ENCODE data around the gene ASB16. TPM values are rescaled to one million over a fixed set of nuclear protein-coding genes. Genes with fewer than 3 reads are reported as not detected.

The ASB16 gene
- total RNA-seq, 1 donor from 2014 or later = not detected

DNA sequence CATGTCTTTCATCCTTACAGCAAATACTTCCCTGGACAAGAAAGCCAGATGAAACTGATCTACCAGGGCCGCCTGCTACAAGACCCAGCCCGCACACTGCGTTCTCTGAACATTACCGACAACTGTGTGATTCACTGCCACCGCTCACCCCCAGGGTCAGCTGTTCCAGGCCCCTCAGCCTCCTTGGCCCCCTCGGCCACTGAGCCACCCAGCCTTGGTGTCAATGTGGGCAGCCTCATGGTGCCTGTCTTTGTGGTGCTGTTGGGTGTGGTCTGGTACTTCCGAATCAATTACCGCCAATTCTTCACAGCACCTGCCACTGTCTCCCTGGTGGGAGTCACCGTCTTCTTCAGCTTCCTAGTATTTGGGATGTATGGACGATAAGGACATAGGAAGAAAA lies 20.0 kb downstream of the ASB16 start:
- DNase-seq = no peak

DNA sequence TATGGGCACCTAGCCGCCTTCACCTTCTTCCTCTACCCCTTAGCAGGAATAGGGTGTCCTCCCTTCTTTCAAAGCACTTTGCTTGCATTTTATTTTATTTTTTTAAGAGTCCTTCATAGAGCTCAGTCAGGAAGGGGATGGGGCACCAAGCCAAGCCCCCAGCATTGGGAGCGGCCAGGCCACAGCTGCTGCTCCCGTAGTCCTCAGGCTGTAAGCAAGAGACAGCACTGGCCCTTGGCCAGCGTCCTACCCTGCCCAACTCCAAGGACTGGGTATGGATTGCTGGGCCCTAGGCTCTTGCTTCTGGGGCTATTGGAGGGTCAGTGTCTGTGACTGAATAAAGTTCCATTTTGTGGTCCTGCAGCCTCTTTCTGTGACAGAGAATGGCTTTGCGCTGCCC lies 20.9 kb downstream of the ASB16 start:
- no peak for DNase-seq

DNA sequence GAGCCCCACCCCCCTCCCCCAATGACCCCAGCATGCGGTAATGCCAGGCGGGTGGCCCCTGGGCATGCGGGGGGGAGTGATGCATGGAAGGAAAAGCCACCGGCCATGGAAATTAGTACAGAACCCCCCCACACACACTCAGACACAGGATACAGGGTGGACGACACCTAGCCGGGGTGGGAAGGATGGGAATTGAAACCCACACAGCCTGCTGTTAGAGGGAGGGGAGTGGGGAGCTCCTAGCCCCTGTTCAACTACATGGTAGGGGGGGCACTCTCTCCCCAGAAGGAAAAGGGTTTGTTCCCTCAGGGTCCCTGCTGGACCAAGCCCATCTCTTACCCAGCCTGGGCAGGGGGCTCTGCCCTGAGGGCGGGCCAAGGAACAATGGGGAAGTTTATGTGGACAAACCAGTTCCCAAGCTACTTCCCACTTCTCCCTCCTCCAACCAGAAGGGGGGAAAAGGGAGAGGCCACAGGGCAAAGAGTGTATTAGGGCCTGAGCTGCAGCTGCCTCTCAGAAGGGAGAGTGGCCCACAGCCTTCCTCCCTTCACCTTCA lies 21.5 kb downstream of the ASB16 start:
- DNase-seq = no peak

DNA sequence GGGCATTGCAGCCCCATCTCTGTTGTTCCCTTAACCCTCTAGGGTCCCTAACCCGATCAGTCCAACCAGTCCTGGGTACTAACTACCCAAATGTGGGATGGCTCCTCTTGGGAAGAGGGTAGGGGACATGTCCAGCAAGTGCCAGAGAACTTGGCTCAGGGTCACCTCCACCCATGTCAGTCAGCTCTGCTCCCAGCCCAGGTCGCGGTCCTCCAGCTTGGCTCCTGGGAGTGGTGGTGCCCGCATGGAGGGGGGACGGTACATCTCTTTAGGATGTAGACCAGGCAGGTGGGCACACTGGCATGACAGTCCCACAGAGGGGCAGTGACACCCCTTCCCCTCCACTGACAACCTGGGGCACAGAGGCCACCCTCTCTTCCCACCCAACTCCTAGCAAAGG lies 22.2 kb downstream of the ASB16 start:
- DNase-seq = no peak

DNA sequence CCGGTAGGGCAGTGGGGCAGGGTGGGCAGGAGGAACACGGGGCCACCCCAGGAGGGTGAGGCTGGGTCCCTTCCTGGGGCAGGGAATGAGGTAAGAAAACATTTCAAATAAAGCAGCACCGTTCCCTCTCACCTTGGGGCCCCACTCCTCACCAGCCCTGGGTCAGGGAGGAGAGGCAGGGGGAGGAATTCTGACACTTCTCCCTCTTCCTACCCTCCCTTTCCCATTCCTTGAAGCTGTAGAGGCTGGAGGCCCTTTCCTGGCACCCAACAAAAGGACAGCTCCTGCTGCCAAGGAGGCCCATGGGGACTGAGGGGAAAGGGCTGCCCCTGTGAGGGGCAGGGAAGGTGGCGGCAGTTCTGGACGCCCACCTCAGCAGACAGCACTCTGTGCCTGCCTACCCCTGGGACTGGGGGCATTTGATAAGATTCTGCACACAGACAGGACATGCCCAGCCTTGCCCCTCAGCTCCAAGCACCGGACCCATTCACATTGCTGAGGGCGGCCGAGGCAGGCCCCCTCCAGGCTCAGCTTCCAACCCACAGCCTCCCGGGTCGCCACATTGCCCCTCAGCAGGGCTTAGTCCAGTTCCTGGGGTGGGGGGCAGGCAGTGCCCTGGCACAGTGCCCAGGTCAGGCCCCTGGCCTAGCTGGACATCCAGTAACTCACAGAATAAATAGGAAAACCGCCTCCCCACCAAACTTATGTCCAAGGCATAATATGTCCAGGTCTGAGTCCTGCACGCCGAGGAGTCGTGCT lies 23.0 kb downstream of the ASB16 start:
- DNase-seq = no peak

DNA sequence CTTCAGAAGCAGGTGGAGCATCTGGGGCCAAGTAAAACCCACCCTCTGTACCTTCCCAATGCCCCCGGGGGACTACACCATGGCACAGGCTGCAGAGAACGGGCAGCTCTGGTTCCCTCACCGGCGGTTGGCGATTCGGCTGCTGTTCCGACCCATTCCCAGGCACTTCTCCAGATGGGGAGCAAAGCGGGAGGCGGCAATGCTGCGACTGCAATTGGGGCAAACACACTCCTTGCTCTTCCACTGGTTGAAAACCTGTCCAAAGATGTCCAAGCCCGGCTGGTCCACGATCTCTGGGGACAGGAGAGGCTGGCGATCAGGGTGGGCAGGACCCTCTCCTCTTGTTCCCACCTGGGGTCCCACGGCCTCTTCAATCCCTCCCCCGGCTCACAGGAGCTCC lies 26.6 kb downstream of the ASB16 start:
- no peak for DNase-seq

DNA sequence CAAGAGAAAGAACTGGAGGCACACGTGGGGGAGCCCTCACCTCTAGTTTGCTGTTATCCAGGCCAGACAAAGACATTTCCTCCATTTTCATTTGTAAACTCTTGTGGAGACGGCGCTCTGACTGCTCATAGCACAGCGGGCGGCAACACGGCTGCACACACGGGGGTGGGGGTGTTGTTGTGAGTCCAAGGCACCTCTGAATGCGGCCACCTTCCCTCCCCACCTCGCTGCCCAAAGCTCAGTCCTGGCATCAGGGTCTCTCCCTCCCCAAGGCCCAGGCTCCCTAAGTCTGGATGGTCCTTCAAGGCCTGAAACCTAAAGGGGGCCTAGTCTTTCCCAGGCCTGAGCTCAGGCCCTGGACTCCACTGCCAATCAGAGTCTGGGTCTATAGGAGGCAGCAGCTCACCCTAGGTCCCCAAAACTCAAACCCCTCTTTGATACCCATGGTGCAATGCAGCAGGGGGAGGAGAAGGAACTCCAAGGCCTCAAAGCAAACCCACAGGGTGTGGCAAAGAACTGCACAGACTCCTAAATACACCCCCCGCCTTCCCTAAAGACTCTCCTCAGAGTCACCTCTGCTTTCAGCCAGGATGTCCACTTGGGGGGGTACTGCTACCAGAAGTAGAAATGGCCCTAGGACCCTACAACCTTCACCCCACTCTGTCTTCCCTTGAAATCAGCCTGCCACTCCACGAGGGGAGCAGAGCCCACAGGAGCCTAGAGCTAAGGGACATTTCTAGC lies 27.6 kb downstream of the ASB16 start:
- peak; percentile 16 for DNase-seq

DNA sequence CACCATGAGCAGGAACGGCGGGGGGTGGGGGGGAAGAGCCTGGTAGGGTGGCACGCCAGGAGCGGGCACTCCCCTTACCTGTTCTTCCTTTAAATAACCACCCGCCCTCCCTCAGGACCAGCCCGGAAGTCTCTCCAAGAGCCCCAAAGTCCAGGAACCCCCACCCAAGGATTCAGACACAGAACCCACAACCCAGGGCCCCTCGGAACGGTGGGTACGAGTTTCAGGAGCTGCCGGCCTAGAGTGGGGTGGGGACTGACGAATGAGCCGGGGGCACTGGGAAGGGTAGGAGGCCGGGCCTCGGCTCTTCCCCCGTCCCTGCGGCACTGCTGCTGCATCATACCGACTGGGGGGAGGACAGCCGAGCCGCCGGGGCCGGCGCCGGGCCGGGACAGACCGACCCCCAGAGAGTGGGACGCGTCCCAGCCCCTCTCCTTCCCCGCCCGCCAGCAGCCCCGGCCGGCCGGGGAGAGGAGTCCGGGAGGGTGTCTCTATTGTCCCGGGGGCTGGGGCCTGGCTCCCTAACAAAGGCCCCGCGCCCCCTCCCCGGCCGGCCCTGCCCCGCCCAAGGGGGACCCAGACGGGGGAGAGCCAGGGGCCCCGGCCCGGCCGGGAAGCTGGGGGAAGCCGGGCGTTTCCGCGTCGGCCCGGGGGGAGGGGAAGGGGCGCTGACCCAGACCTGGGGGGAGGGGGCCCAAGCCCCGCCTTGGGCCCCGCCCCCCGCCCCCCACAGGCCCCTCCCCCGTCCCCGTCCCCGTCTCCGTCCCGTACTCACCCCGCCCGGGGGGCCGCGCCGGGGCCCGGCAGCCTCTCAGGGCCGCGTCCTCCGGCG lies 28.4 kb downstream of the ASB16 start:
- DNase-seq = peak; percentile 15

DNA sequence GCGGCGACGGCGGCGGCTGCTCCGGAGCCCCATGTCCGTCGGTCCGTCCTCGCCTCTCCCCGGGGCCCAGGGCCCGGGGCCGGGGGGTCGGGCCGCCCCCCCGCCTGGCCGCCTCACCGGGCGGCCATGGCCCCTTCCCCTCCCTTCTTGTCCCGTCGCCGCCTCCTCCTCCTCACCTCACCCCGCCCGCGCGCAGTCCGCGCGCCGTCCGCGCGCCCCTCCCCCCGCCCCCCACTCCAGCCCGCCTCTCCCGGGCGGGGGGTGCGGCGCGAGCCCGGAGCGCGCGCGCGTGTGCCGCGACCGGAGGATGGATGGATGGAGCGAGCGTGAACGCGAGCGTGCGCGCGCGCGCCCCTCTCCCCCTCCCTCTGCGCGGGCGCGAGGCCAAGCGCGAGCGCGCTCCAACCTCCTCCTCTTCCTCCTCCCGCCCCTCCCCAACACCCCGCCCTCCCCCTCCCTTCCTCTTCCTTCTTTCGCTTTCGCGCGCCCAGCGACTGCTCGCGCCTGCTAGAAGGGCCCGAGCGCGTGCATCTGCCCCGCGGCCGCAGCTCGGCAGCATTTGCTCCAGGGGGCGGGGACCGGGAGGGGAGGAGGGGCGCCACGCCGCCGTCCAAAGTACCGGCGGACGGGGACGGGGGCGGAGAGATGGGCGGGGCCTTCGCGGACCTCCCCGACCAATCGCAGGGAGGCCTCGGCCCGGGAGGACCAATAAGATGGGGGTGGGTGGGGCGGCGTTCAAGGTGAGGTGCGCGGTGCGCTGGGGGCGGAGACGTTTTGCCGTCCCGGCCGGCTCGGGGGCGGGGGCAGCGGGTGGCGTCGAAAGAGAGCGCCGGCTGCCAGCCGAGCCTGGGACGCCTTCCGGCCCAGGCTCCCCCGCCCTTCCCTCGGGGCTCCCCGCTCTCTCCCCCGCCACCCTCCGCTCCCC lies 29.3 kb downstream of the ASB16 start, which contains the start of gene ATXN7L3:
ATXN7L3 (minus strand) TSS at position 332 of the 925 bp plus-strand sequence. CDS start 1,814 bp downstream, outside the sequence.
- DNase-seq = peak; percentile 96

DNA sequence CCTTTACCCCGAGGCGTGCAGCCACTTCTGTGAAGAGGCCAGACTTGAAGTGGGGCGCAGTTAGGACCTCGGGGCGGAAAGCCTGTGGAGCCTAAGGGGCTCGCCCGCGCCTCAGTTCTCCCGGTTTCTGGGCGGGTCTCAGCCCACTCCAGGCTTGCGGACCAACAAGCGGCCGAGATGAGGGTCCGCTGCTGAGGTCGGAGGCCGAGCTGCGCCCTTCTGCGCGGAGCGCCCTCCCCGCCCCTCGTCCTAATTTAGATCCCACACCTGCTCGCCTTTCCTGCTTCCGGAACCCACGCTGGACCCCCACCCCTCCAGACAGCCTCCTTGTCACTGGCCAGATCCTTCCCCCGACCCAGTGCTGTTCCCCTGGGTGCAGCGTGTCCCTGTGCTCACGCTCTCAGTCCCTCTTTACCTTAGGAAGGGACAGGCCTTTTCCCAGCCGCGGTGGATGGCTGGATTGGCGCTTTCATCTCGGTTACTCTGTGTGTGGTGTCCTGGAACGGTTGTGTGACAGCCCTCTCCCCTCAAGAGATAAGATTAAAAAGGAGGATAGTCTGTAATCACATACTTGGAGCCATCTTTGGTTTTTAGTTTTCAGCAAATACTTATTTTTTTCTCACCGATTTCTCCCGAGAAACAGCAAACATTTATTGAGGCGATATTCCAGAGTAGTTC lies 30.1 kb downstream of the ASB16 start:
- no peak for DNase-seq

DNA sequence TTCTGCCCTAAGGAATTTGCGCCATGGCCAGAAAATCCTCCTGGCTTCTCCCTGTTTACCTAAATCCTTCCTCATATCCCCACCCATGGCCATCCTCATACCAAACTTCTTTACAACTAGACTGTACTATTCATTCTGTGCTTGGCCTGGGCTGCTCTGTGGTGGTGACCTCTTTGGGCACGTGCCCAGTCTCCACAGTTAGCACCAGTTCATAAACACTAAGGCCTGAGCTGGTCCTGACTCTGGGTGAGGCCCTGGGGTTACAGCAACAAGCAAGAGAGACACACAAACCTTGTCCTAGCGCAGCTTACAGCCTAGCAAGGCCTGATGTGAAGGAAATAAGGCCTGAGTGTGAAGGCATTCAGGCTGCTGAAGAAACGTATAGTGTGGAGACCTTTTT lies 32.3 kb downstream of the ASB16 start:
- DNase-seq = no peak

DNA sequence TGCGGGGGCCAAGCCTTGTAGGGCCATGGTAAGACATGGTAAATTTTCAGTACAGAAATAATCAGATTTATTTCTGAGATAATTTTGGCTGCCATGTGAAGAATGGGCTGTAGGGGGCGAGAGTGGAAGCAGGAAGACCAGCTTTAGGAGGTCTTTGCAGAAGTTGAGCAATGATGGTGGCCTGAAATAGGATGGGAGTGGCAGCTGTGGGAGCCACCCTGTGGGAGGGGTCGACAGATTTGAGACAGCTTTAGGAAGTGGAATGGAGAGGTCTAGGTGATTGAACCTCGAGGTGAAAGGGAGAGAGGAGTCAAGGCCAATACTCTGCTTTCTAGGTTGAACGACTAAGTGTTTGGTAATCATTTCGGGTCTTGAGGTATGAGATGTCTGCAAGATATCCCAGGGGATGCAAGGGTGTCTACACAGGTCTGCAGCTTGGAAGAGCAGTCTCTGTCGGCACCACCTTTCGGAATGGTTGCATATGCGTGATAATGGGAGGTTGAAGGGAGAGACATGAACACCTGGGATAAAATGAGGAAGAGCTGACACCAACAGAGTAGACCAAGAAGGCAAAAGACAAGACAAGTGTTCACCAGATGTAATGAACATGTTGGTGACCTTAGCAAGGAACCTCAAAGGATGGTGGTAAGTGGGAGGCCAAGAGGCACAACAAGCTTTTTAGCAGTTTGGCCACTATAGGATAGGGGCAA lies 33.4 kb downstream of the ASB16 start:
- no peak for DNase-seq

DNA sequence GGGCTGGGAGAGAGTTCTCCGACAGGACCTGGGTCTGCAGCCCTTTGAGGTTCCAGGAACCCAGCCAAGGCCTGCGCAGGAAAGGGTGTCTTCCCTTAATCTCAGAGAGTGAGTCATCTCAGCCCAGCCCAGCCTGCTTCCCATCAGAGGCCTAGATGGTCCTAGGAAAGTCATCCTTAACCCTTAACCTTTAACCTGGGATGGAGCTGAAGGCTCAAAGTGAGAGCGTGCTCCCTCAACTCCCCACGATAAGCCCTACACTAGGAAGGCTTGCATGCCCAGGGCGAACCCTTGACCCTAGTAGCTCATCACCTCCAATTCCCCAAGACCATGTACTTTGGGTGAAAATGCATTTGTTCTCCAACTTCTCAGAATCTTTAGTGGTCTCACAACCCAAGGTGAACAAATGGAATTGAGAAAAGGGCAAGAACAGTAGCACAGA lies 34.0 kb downstream of the ASB16 start:
- DNase-seq = no peak

DNA sequence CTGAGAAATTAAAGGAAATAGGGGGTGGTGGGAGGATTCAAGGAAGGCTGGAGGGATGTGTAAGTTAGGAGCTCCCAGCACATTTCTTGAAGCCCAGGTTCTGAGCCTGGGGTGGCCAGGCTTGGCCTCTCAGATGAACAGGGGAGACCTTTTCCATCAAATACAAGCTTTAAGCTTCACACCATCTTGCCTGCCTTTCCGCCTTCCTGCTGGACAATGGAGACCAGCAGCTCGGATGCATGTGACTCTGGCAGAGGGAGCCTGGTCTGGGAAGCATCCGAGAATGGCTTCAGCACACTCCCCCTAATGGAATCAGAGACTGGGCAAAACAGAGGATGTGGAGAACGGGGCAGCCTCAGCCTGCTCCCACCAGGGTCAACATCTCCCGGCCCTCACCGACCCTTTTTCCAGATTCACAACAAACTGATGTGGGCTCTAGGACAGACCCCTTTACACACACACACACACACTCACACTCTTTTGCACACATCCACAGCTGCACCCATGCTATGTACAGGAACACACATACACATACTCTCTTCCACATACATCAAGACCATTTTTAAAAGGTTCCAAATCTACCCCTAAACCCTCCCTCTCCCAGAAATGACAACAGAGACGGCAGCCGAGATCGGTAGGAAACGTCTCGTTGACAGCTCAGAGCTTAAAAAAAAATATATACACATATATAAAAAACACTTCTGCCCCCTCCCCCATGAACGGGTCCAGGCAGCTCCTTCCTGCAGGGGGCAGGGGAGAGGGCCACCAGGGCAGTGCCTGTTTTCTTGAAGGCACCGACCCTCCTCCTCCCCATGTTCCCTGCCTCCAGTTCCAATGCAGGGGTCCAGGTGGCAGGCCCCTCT lies 35.7 kb downstream of the ASB16 start:
- DNase-seq = no peak

DNA sequence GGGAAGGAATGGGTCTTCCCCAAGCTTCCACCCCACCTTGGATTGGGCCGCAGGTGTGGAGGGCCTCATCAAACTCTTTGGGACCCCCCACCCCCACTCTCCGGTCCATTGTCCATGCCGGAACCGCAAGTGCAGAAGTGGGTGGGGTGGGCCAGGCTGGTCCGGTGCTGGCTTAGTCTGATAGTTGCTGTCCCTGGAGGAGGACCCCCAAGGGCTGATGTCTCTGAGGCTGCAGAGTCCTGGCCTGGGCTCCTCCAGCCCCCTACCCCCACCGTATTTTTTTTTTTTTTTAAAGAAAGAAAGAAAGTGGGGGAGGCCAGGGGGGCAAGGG lies 36.3 kb downstream of the ASB16 start:
- no peak for DNase-seq

DNA sequence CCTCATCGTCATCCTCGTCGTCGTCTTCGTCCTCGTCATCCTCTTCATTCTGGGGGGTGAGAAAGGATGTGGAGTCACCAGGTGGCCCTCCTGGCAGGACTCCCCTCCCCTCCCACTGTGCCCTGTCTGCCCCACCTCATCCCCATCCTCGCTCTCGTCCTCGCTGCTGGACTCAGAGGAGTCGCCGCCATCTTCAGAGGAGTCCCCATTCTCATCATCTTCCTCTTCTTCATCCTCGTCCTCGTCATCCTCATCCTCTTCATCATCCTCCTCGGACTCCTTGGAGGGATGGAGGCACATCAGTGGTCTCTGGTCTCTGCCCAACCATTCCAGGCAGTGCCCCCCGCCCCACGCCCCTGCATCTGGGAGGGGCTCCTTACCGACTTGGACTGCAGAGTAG lies 36.8 kb downstream of the ASB16 start:
- no peak for DNase-seq

DNA sequence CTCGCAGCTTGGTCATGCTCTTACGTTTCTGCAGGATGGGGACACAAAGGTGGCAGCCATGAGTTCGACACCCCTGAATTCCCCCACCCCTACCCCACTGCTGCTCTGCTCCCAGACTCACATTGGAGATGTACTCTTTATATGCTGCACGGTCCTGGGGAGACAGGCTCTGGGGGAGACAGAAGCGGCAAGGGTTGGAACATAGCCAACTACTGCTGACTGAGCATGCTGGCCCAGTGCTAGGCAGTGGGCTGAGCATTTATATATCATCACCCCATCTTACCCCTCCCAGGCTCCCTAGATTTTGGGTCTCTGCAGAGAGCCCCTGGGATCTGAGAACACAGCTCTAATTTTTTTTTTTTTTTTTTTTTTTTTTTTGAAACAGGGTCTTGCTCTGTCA lies 37.2 kb downstream of the ASB16 start:
- no peak for DNase-seq

DNA sequence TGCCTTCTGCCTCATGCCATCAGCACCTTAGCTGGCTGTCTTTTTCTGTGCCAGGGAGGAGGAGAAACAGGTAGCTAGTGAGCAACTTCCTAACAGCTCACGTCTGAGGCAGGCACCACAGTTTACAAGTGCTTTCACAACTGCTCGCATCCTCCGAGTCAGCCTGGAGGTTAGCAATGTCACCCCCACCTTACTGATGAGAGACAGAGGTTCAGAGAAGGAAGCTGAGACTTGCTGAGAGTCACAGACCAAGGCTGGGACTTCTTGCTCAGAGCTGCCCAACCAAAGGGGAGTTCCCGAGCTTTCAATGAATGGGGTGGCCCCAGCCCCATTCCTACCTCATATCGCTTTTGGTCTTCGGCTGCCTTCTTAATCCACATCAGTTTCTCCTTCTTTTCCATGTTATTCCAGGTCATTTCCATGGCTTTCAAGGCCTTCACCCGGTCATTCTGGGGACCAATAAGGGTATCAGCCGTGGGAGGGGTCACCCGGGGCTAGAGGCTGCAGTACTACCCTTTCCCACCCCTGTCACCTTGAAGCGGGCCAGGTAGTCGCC lies 39.4 kb downstream of the ASB16 start:
- no peak for DNase-seq

Measured in occipital lobe (tissue), 2 donors.